NCI-H2107 treated with DMSO at 0.1 percent for 48 hours (cell line): Measurements from ENCODE around the gene CXXC1.
"Not testable (repeated sequence)": the region's sequence is repeated elsewhere in the genome, so short reads cannot be mapped to it uniquely, and the experiment has no call there.

Source experiments
- DNase-seq: peaks from one replicate; lab custom pipeline; 2025; ENCODE audit not compliant: unreplicated experiment; lab: John Stamatoyannopoulos, UW

CXXC1 gene

DNA sequence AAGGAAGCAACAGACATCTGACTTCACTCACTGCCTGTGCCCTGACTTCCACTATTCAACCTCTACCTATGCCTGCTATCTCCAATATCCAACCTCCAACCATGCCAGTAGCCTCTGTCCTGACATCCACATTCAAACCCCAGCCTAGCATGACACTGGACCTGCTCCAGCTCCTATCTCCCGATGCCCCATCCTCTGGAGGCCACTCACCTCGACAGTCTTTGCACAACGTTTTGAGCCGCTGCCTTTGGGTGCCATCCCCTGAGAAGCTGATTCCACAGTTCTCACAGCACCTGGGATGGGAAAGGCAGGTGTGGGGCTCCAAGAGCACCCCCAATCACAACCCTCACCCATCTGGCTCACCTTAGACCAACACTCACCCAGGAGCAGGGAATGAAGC, 11.0 kb downstream of the CXXC1 start:
- DNase-seq, result no peak

GRCh38 chr18:50275503-50276036, 11.9 kb downstream of the CXXC1 start:
- DNase-seq, result no peak

- no peak for DNase-seq
Measured at GRCh38 chr18:50274941-50275340, 12.6 kb downstream of the CXXC1 start.

GRCh38 chr18:50274044-50274442, 13.4 kb downstream of the CXXC1 start:
- no peak for DNase-seq

GRCh38 chr18:50273203-50274043, 14.1 kb downstream of the CXXC1 start:
- DNase-seq, result no peak

- DNase-seq, result no peak
Measured at GRCh38 chr18:50272568-50272967, 14.9 kb downstream of the CXXC1 start.

DNA sequence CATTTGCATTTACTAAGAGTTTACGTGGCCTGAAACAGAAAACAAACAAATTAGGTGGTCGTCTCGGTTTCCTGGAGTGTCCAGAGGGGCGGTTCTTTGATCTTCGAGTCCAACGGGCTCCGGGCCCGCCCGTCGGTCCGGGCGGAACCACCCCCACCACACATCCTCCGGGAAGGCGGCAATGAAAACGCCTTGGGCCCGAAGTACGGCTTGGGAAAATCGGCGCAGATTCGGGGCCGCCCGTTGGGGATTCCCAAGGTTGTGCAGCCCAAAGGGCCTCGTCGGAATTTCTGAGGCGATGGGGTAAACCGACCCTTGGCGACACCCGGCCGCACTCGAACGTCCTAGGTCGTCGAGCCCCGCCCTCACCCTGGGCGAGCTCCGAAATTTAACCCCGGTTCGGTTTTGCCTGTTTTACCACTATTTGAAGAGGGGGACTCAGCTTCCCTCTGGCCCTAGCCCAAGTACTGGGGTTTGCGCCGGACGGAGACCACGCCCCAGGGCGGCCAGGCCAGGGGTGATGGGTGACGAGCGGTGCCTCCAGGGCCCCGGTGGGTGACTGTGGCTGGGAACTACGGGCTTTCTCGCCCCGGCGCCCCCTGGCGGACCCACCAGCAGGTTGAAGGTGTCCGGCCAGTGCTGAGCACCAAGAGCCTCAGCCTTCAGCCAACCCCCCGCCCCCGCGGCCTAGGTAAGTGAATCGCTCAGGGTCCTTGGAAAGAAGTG, 19.3 kb downstream of the CXXC1 start:
- no peak for DNase-seq

DNA sequence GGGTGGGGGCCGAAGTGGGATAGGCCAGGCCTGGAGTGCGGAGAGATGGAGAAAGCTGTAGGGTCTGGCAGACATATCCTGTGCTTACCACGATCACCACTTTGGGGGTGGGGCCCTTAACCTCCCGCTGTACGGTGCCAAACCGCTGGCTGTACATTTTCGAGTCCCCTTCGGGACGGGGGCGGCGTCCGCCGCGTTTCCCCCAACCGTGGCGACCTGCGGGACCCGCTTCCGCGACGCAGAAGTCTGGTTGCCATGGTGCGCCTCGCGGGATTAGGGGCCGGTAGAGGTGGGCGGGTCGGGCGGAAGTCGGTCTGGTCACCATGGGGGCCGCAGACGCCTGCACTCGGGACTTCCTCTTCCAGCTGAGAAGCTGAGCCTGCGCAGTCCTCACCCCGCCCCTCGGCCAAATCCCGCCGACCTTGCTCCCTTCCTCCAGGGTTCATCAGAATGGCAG, 21.2 kb downstream of the CXXC1 start, which contains the start of gene CFAP53:
Gene CFAP53, minus strand, starts transcription at position 248 of the 457 bp plus-strand sequence. Its CDS starts 91 bp downstream, at position 157.
- DNase-seq, result peak; percentile 77

DNA sequence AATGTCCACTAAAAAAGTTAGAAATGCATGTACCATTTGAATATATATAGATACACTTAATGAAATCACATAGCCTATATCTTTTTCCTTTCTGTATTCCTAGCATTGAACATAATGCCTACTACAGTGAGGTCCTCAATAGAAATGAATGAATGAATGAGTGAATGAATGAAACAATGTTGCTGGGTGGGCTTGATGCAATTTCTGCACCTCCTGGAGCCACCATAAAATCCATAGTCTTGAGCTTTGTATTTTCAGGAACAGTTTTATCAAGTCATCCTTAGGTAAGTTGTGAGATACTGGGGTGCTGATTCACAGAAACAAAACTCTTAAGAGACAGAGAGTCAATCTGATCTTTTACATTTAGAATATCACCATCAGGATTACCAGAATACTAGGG, 24.5 kb downstream of the CXXC1 start:
- DNase-seq, result no peak

- no peak for DNase-seq
Measured at GRCh38 chr18:50250935-50251334, 36.6 kb downstream of the CXXC1 start.

DNA sequence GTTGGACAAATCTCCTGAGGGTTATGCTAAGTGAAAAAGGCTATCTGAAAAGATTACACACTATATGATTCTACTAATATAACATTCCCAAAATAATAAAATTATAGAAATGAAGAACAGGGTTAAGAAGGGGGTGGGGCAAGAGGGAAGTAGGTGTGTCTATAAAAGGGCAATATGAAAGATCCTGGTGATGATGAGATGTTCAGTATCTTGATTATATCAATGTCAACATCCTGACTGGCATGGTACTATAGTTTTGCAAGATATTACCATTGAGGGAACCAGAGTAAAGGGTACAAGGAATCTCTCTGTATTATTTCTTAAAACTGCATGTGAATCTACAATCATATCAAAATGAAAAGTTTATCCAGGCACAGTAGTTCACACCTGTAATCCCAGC, 37.9 kb downstream of the CXXC1 start:
- no peak for DNase-seq

DNA sequence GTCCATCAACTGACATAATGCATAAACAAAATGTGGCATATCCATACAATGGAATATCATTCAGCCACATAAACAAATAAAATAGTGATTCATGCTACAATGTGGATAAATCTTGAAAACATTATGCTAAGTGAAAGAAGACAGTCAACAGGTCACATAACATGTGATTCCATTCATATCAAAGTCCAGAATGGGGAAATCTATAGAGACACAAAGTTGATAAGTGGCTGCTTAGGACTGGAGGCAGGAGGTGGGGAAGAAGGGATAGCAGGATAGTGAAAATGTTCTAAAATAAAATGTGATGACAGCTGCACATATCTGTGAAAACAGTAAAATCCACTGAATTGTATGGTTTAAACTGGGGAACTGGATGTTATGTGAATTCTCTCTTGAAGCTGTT, 39.9 kb downstream of the CXXC1 start:
- DNase-seq, result no peak

DNA sequence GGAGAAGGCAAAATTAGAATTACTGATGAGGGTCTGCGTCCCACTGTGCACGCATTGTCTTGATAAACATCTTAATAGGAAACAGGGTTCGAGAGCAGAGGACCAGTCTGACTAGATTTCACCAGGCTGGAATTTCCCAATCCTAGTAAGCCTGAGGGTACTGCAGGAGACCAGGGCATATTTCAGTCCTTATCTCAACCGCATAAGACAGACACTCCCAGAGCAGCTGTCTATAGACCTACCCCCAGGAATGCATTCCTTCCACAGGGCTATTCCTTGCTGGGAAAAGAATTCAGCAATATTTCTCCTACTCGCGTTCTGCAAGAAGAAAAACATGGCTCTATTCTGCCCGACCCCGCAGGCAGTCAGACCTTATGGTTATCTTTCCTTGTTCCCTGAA, 45.7 kb downstream of the CXXC1 start:
- not testable (repeated sequence) for DNase-seq

GRCh38 chr18:50240080-50240563, 47.4 kb downstream of the CXXC1 start:
- no peak for DNase-seq

- DNase-seq, result no peak
Measured at GRCh38 chr18:50232419-50232818, 55.1 kb downstream of the CXXC1 start.
